Ishikawa (cell line): ENCODE data around the gene AGFG1.

Experiments
- CEBPB ChIP-seq: IDR thresholded peaks from 2 replicates; pipeline ENCODE4 v1.6.1; 2012
- CREB1 ChIP-seq: IDR thresholded peaks from 2 replicates; pipeline ENCODE4 v1.6.1; 2012; ENCODE audit warnings: low read depth
- EGR1 ChIP-seq: IDR thresholded peaks from 2 replicates; pipeline ENCODE4 v1.6.1; 2012
- EP300 ChIP-seq: IDR thresholded peaks from 2 replicates; pipeline ENCODE4 v1.6.1; 2012; ENCODE audit warnings: borderline replicate concordance
- FOXM1 ChIP-seq: IDR thresholded peaks from 2 replicates; pipeline ENCODE4 v1.6.1; 2012; ENCODE audit warnings: low read depth, borderline replicate concordance
- NFIC ChIP-seq: IDR thresholded peaks from 2 replicates; pipeline ENCODE4 v1.6.1; 2012
- RAD21 ChIP-seq: IDR thresholded peaks from 2 replicates; pipeline ENCODE4 v1.6.1; 2012; ENCODE audit warnings: low read depth
- TAF1 ChIP-seq: IDR thresholded peaks from 2 replicates; pipeline ENCODE4 v1.6.1; 2012; ENCODE audit warnings: low read depth, mild to moderate bottlenecking
- TCF12 ChIP-seq: IDR thresholded peaks from 2 replicates; pipeline ENCODE4 v1.6.1; 2012; ENCODE audit warnings: low read depth
- TEAD4 ChIP-seq: IDR thresholded peaks from 2 replicates; pipeline ENCODE4 v1.6.1; 2012
- YY1 ChIP-seq: IDR thresholded peaks from 2 replicates; pipeline ENCODE4 v1.6.1; 2012; ENCODE audit warnings: low read depth
- ZBTB7A ChIP-seq: IDR thresholded peaks from 2 replicates; pipeline ENCODE4 v1.6.1; 2012; ENCODE audit warnings: low read depth
- TF ChIP-seq, protein P1 (sequence below): IDR thresholded peaks from 2 replicates; pipeline ENCODE4 v1.6.1; 2012
- TF ChIP-seq, protein P2 (sequence below): IDR thresholded peaks from 2 replicates; pipeline ENCODE4 v1.6.1; 2012; ENCODE audit warnings: low read depth, mild to moderate bottlenecking
- TF ChIP-seq, protein P3 (sequence below): IDR thresholded peaks from 2 replicates; pipeline ENCODE4 v1.6.1; 2012

AGFG1 gene

DNA sequence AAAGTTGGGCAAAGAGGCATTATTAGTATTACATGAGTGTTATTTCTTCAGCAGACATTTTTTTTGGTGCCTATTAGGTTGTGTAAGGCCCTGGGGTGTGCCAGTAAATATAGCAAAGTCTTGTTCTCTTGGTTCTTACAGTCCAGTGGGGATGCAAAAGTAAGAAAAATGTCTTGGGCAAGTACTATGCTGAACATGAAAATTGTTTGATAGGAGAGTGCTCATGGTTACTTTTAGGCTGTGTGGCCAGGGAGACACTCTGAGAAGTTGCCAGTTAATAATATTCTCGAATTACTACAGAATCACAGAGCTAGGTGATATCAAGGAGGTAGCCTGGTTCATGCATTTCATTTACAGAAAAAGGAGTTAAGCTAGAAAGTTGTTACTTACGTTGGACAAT is 1.9 kb downstream of the AGFG1 start:
- TF ChIP-seq RAD21 (no peak), FOXM1 (no peak), NFIC (no peak), EP300 (no peak), TCF12 (no peak), CREB1 (no peak), YY1 (no peak), ZBTB7A (no peak), EGR1 (no peak), TAF1 (no peak), CEBPB (no peak), TEAD4 (no peak)
- TF ChIP-seq, protein P1, sequence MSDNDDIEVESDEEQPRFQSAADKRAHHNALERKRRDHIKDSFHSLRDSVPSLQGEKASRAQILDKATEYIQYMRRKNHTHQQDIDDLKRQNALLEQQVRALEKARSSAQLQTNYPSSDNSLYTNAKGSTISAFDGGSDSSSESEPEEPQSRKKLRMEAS: no peak
- TF ChIP-seq, protein P2, sequence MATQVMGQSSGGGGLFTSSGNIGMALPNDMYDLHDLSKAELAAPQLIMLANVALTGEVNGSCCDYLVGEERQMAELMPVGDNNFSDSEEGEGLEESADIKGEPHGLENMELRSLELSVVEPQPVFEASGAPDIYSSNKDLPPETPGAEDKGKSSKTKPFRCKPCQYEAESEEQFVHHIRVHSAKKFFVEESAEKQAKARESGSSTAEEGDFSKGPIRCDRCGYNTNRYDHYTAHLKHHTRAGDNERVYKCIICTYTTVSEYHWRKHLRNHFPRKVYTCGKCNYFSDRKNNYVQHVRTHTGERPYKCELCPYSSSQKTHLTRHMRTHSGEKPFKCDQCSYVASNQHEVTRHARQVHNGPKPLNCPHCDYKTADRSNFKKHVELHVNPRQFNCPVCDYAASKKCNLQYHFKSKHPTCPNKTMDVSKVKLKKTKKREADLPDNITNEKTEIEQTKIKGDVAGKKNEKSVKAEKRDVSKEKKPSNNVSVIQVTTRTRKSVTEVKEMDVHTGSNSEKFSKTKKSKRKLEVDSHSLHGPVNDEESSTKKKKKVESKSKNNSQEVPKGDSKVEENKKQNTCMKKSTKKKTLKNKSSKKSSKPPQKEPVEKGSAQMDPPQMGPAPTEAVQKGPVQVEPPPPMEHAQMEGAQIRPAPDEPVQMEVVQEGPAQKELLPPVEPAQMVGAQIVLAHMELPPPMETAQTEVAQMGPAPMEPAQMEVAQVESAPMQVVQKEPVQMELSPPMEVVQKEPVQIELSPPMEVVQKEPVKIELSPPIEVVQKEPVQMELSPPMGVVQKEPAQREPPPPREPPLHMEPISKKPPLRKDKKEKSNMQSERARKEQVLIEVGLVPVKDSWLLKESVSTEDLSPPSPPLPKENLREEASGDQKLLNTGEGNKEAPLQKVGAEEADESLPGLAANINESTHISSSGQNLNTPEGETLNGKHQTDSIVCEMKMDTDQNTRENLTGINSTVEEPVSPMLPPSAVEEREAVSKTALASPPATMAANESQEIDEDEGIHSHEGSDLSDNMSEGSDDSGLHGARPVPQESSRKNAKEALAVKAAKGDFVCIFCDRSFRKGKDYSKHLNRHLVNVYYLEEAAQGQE: no peak
- TF ChIP-seq, protein P3, sequence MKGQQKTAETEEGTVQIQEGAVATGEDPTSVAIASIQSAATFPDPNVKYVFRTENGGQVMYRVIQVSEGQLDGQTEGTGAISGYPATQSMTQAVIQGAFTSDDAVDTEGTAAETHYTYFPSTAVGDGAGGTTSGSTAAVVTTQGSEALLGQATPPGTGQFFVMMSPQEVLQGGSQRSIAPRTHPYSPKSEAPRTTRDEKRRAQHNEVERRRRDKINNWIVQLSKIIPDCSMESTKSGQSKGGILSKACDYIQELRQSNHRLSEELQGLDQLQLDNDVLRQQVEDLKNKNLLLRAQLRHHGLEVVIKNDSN: no peak

DNA sequence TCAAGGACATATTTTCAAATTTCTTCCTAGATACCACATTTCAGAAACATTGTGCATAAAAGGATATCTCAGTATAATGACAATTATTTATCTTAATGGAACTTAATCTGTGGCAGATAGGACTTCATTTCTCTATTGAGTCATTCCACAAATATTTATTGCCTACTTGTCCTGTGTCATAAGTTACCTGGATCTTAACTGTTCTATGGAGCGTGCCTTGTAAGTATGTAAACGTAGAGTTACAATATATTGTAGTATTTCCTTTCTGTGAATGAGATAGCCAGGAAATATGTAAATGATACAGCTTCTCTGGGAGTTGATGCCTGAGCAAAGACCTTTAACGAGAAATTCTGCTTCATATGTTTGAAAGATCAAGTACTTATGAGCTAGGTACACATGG is 2.5 kb downstream of the AGFG1 start:
- TF ChIP-seq YY1 (no peak), TAF1 (no peak), TEAD4 (no peak), RAD21 (no peak), CEBPB (no peak), FOXM1 (no peak), ZBTB7A (no peak), NFIC (no peak), CREB1 (no peak), EGR1 (no peak), TCF12 (no peak), EP300 (no peak)
- TF ChIP-seq, protein P3: no peak
- TF ChIP-seq, protein P2: no peak

DNA sequence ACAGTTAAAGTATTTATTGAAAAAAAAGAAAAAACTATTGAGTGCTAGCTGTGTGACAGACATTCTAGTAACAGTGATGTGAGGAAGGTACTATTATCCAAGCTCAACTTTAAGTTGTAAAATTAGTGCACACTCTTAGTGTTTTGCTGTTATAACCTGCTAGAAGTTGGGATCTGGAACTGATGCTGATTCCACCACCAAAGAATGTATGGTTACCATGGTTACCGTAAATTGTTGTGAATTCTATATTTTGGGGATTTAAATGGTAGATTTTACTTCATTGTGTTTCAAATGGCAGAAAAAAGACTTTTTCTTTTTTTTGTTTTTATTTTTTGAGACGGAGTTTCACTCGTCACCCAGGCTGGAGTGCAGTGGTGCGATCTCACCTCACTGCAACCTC is 5.3 kb downstream of the AGFG1 start:
- TF ChIP-seq, protein P3: no peak
- no peak for TF ChIP-seq EP300
- TF ChIP-seq CREB1: no peak
- TF ChIP-seq CEBPB: no peak

DNA sequence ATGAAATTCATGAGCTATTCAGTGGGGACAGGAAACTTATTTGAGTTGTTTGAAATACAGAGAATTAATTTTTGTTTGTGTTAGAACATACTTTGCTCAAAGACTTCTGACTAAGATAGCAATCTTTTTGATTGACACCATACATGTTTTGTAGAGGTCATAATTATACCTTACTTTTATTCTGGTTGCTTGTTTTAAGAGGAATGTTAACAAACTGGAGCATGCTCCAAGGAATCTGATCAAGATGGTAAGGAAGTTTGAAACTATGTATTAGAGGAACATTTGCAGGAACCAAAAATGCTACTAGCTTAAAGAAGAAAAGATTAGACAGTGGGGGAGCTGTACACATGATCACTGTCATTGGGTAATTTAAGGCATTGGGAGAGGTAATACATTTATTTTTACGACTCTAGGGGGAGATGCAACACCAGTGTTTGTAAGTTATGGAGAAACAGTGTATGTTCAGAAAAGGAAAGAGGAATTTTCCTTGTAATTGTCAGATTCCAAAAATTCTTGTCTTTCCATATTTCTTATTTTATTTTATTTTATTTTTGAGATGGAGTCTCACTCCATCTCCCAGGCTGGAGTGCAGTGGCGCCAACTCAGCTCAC is 8.0 kb downstream of the AGFG1 start:
- TF ChIP-seq, protein P2: no peak
- peak; percentile 28; the same call in 1 of the 2 replicates for TF ChIP-seq RAD21

DNA sequence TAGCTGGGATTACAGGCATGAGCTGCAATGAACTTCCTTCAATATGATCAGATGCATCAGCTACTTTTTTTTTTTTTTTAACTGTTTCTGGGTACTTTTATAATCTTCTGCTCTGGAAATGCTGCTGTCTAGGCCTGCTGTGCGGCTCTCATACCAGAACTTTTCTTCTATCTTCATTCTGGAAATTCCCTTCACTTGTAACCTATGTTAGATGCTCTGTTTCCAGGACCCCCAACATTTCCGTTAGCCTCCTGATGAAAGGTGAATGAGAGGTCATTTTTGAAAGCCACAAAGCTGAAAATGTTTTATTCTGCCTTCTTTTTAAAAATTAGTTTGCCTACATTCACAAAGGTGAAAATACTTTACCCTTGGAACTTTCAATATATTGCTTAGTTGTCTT is 8.6 kb downstream of the AGFG1 start:
- TF ChIP-seq ZBTB7A: no peak
- TF ChIP-seq TEAD4: no peak
- TF ChIP-seq TCF12: no peak
- TF ChIP-seq NFIC: no peak
- TF ChIP-seq EGR1: no peak
- TF ChIP-seq YY1: no peak
- no peak for TF ChIP-seq CREB1
- no peak for TF ChIP-seq EP300
- TF ChIP-seq, protein P2: no peak
- TF ChIP-seq, protein P1: no peak
- TF ChIP-seq RAD21: no peak
- no peak for TF ChIP-seq FOXM1
- no peak for TF ChIP-seq TAF1
- TF ChIP-seq, protein P3: no peak
